HepG2 (cell line): ENCODE results near the gene PRSS21. TPM values are rescaled to one million over a fixed set of nuclear protein-coding genes. Genes with fewer than 3 reads are reported as not detected.

ENCODE experiments used
- ATAC-seq: fragments of 200-7000 bp; cut with Tn5 transposase; 3 replicates; pipeline ENCODE4 v1.9.1; 2020; ENCODE audit warnings: mild to moderate bottlenecking, moderate library complexity
- BruUV-seq: library from RNA; stranded (reverse); fragments of 400-500 nt; replicated peaks from 2 replicates; lab custom pipeline; 2021; lab: Mats Ljungman, UMichigan
- CTCF ChIA-PET: fragments of 300-600 bp; formaldehyde crosslinking; extraction: SDS; loops from one replicate; lab custom pipeline; 2021; ENCODE audit warnings: low total read pairs, inconsistent platforms, low intra/inter-chr PET ratio; lab: Yijun Ruan, JAX
- POLR2A ChIA-PET: fragments of 350-600 bp; sonication (Branson Sonifier 250); formaldehyde crosslinking; loops from one replicate; lab custom pipeline; 2020; ENCODE audit warnings: antibody characterized with exemption, inconsistent platforms; lab: Yijun Ruan, JAX
- DNase-seq: peaks from one replicate; pipeline ENCODE4 v3.0.0-alpha.2; 2015; ENCODE audit warnings: low spot score
- FAIRE-seq: peaks from 3 replicates; lab custom pipeline; 2011; peaks lifted over from hg19 to GRCh38; lab: Jason Lieb, UNC
- H2AFZ ChIP-seq: one replicate; pipeline ENCODE4 v1.6.1; 2011; ENCODE audit warnings: low read length, inconsistent platforms
- H3K27ac ChIP-seq: fragments of 300-600 bp; 3 replicates; pipeline ENCODE4 v1.8.0; 2011; ENCODE audit warnings: mixed run types, mild to moderate bottlenecking, mixed read lengths, low read length, inconsistent platforms; ENCODE audit not compliant: insufficient read depth; ENCODE audit errors: extremely low read length
- H3K27me3 ChIP-seq, 2 experiments: fragments of 200-600 bp in 1 of 2; 2 replicates in 1 of 2; 3 replicates in 1 of 2; pipeline versions ENCODE4 v1.6.0 to v1.8.0; 2011; ENCODE audit warnings: low read length in 2 of 2, mild to moderate bottlenecking in 2 of 2, moderate library complexity in 2 of 2, inconsistent platforms in 1 of 2; ENCODE audit not compliant: insufficient read depth in 2 of 2, control insufficient read depth in 1 of 2
- H3K36me3 ChIP-seq, 2 experiments: fragments of 200-600 bp in 1 of 2; replicated peaks in 1 of 2; 2 replicates in 1 of 2; 3 replicates in 1 of 2; pipeline versions ENCODE4 v1.5.1 to v1.8.0; 2011; ENCODE audit warnings: low read length in 2 of 2, inconsistent platforms in 1 of 2; ENCODE audit not compliant: insufficient read depth in 2 of 2, control insufficient read depth in 1 of 2
- H3K4me1 ChIP-seq: 2 replicates; pipeline ENCODE4 v1.5.1; 2012; ENCODE audit warnings: low read length, inconsistent platforms; ENCODE audit not compliant: insufficient read depth
- H3K4me2 ChIP-seq: 2 replicates; pipeline ENCODE4 v1.6.0; 2011; ENCODE audit warnings: low read depth, low read length, inconsistent platforms
- H3K4me3 ChIP-seq, 3 experiments: fragments of 200-600 bp in 1 of 3; sonication (generic), shearing (Covaris generic) in 1 of 3; replicated peaks in 1 of 3; 2 replicates each; pipeline ENCODE4 v1.5.1; 2011 to 2016; ENCODE audit warnings: low read length in 3 of 3, inconsistent platforms in 2 of 3, low read depth in 2 of 3, mild to moderate bottlenecking in 2 of 3, control low read depth in 1 of 3, mixed read lengths in 1 of 3; ENCODE audit not compliant: insufficient read depth in 1 of 3
- H3K79me2 ChIP-seq: one replicate; pipeline ENCODE4 v1.6.1; 2011; ENCODE audit warnings: low read length, inconsistent platforms; ENCODE audit not compliant: insufficient read depth
- H3K9ac ChIP-seq: 2 replicates; pipeline ENCODE4 v1.6.0; 2011; ENCODE audit warnings: mild to moderate bottlenecking, low read depth, low read length, inconsistent platforms; ENCODE audit not compliant: insufficient read depth
- H3K9me3 ChIP-seq: 2 replicates; pipeline ENCODE4 v1.5.1; 2012; ENCODE audit warnings: mild to moderate bottlenecking, low read length
- H4K20me1 ChIP-seq: 2 replicates; pipeline ENCODE4 v1.6.0; 2011; ENCODE audit warnings: inconsistent platforms, mild to moderate bottlenecking, low read length, moderate library complexity; ENCODE audit not compliant: insufficient read depth
- HDAC1 ChIP-seq: sonication (generic); formaldehyde crosslinking; IDR thresholded peaks from 2 replicates; pipeline ENCODE4 v1.5.1; 2020; ENCODE audit warnings: mild to moderate bottlenecking, missing genetic modification reagents
- JUND ChIP-seq: sonication (generic); formaldehyde crosslinking; IDR thresholded peaks from 2 replicates; pipeline ENCODE4 v1.8.0; 2022; ENCODE audit warnings: mild to moderate bottlenecking, missing genetic modification reagents
- SKIL ChIP-seq: sonication (generic); formaldehyde crosslinking; IDR thresholded peaks from 2 replicates; pipeline ENCODE4 v1.8.0; 2022; ENCODE audit warnings: missing genetic modification reagents, mild to moderate bottlenecking, moderate library complexity, borderline replicate concordance
- TP53 ChIP-seq: sonication (generic); formaldehyde crosslinking; conservative IDR thresholded peaks from 2 replicates; pipeline ENCODE4 v1.4.0; 2020; ENCODE audit warnings: missing genetic modification reagents
- ZBTB8A ChIP-seq: sonication (generic); formaldehyde crosslinking; IDR thresholded peaks from 2 replicates; pipeline ENCODE4 v1.4.0; 2020; ENCODE audit warnings: mild to moderate bottlenecking, low read depth, missing genetic modification reagents, borderline replicate concordance
- ZEB1 ChIP-seq: IDR thresholded peaks from 2 replicates; pipeline ENCODE4 v1.6.1; 2012; ENCODE audit warnings: mild to moderate bottlenecking, low read depth, inconsistent platforms; ENCODE audit not compliant: insufficient replicate concordance
- ZNF260 ChIP-seq: sonication (generic); formaldehyde crosslinking; IDR thresholded peaks from 2 replicates; pipeline ENCODE4 v1.4.0; 2020; ENCODE audit warnings: missing genetic modification reagents, low read depth, mild to moderate bottlenecking, borderline replicate concordance
- ZNF367 ChIP-seq: sonication (generic); formaldehyde crosslinking; IDR thresholded peaks from 2 replicates; pipeline ENCODE4 v1.4.0; 2020; ENCODE audit warnings: missing genetic modification reagents, borderline replicate concordance
- WGBS: methylation state at CpG from one replicate; pipeline ENCODE4 v1.1.6; 2017; ENCODE audit warnings: low lambda C conversion rate; 5-methylcytosine and 5-hydroxymethylcytosine counted together
- in situ Hi-C: cut with HindIII; loops from 2 replicates; pipeline ENCODE4 v1.10.0; 2017; ENCODE audit warnings: low pct_unique_long_range_greater_than_20kb; ENCODE audit not compliant: extremely low pct_ligation_motif_present
- intact Hi-C: fragments of 100-400 bp; cut with micrococcal nuclease; formaldehyde crosslinking; loops from one replicate; pipeline ENCODE4 v1.10.0; 2022; ENCODE audit not compliant: unreplicated experiment
- polyA plus RNA-seq, 8 experiments: library from polyadenylated mRNA; depleted of rRNA in 3 of 8; stranded (reverse) in 7 of 8; unstranded in 1 of 8; fragments of >200 nt; fragmentation: Illumina TruSeq in 4 of 8; extraction: Trizol in 4 of 8; gene quantifications; 2 replicates each; pipeline versions ENCODE4 v1.2.1 to v1.2.3, GENCODE V29; 2011 to 2016; ENCODE audit warnings: low read depth in 4 of 8, missing spikeins in 1 of 8, mixed read lengths in 1 of 8; ENCODE audit not compliant: insufficient read depth in 1 of 8
- total RNA-seq, 5 experiments: library from RNA; depleted of rRNA; stranded (reverse); fragments of >200 nt; fragmentation: Illumina TruSeq; extraction: Trizol; gene quantifications; 2 replicates each; pipeline ENCODE4 v1.2.3, GENCODE V29; 2016; ENCODE audit warnings: low read depth in 1 of 5
- TF ChIP-seq, protein P1 (sequence below): sonication (generic); formaldehyde crosslinking; IDR thresholded peaks from 2 replicates; pipeline ENCODE4 v1.4.0; 2020; ENCODE audit warnings: missing genetic modification reagents, borderline replicate concordance

Gene PRSS21
- total and polyA plus RNA-seq, 2 of the 13 experiments (the other 11 are each of a cell fraction or from before 2014, with no cell fraction given) = not detected

- no peak overlapping the region for H3K4me3 ChIP-seq
- no peak for TF ChIP-seq SKIL (CRISPR knock-in tag)
- no peak for TF ChIP-seq ZEB1
- no peak for TF ChIP-seq TP53 (CRISPR knock-in tag)
- TF ChIP-seq, protein P1, sequence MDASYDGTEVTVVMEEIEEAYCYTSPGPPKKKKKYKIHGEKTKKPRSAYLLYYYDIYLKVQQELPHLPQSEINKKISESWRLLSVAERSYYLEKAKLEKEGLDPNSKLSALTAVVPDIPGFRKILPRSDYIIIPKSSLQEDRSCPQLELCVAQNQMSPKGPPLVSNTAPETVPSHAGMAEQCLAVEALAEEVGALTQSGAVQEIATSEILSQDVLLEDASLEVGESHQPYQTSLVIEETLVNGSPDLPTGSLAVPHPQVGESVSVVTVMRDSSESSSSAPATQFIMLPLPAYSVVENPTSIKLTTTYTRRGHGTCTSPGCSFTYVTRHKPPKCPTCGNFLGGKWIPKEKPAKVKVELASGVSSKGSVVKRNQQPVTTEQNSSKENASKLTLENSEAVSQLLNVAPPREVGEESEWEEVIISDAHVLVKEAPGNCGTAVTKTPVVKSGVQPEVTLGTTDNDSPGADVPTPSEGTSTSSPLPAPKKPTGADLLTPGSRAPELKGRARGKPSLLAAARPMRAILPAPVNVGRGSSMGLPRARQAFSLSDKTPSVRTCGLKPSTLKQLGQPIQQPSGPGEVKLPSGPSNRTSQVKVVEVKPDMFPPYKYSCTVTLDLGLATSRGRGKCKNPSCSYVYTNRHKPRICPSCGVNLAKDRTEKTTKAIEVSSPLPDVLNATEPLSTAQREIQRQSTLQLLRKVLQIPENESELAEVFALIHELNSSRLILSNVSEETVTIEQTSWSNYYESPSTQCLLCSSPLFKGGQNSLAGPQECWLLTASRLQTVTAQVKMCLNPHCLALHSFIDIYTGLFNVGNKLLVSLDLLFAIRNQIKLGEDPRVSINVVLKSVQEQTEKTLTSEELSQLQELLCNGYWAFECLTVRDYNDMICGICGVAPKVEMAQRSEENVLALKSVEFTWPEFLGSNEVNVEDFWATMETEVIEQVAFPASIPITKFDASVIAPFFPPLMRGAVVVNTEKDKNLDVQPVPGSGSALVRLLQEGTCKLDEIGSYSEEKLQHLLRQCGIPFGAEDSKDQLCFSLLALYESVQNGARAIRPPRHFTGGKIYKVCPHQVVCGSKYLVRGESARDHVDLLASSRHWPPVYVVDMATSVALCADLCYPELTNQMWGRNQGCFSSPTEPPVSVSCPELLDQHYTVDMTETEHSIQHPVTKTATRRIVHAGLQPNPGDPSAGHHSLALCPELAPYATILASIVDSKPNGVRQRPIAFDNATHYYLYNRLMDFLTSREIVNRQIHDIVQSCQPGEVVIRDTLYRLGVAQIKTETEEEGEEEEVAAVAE = no peak
- TF ChIP-seq ZNF367 (CRISPR knock-in tag) = no peak
- no peak for TF ChIP-seq JUND (CRISPR knock-in tag)
- TF ChIP-seq ZBTB8A (CRISPR knock-in tag) = no peak
- TF ChIP-seq HDAC1 = no peak
- TF ChIP-seq ZNF260 = no peak
- H3K36me3 ChIP-seq = no peaks in the 10 kb centered on the region
- POLR2A ChIA-PET = interaction anchor here (0.7 kb wide), 1 partner anchor 7 kb away, joined by 3 read pairs; no protein-coding TSS in a partner anchor
- H3K9me3 ChIP-seq = no peaks in the 10 kb centered on the region
- DNase-seq (no peak), FAIRE-seq (no peak), ATAC-seq (no peak)
- CTCF ChIA-PET = no interaction called here
- 43% methylated on average over 6 of the region's 8 CpGs for WGBS
- no peaks in the 10 kb centered on the region for H4K20me1 ChIP-seq
- H3K79me2 ChIP-seq = no peaks in the 10 kb centered on the region
- in situ Hi-C loops (no loop called here), intact Hi-C loops (no loop called here)
- H3K27me3 ChIP-seq = peaks cover 5 to 48% of the 10 kb centered on the region in 2 experiments; a peak in 4 of 5 replicates
- no peak overlapping the region for H3K27ac ChIP-seq
- peaks cover 15% of the 10 kb centered on the region for H3K4me1 ChIP-seq
- no peak overlapping the region for H3K9ac ChIP-seq
- H2AFZ ChIP-seq = no peak overlapping the region
- no peak overlapping the region for H3K4me2 ChIP-seq
- no TSS peak for BruUV-seq
These were observed 25.9 kb upstream of the PRSS21 start for GRCh38 chr16:2791174-2791573.
